ENCODE results near the gene MAPK10.

DNA sequence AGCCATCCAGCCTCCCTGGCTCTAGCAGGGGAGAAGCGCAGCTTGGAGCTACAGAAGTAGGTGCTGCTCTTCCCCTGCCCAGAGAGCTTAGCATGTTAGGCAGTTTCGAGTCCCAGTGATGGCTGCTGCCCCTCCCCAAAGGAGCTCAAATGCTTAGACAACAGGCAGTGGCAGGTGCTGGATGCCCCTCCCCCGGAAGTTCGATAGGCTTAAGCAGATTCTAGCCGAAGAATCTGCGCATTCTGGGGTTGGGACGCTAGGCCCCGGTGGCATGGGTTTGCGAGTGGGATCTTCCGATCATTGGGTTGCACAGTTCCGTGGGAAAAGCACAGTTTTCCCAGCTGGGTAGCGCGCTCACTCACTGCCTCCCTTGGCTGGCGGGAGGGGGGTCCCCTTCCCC, 117.2 kb downstream of the MAPK10 start:
- TF ChIP-seq, protein P1, sequence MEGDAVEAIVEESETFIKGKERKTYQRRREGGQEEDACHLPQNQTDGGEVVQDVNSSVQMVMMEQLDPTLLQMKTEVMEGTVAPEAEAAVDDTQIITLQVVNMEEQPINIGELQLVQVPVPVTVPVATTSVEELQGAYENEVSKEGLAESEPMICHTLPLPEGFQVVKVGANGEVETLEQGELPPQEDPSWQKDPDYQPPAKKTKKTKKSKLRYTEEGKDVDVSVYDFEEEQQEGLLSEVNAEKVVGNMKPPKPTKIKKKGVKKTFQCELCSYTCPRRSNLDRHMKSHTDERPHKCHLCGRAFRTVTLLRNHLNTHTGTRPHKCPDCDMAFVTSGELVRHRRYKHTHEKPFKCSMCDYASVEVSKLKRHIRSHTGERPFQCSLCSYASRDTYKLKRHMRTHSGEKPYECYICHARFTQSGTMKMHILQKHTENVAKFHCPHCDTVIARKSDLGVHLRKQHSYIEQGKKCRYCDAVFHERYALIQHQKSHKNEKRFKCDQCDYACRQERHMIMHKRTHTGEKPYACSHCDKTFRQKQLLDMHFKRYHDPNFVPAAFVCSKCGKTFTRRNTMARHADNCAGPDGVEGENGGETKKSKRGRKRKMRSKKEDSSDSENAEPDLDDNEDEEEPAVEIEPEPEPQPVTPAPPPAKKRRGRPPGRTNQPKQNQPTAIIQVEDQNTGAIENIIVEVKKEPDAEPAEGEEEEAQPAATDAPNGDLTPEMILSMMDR (IDR thresholded peaks at IDR 0.05; ENCODE audit: extremely low read depth in 1 of 2, insufficient read depth in 1 of 2, low read depth in 1 of 2, low read length in 2 of 2) = no peak
- no peak for TF ChIP-seq POLR2A (IDR thresholded peaks at IDR 0.05; ENCODE audit: low read depth, low read length)

Measured in endothelial cell of umbilical vein (primary cell).